GM19240 (cell line): ENCODE data around the gene PLXNA4.

Source experiments
- DNase-seq: peaks from one replicate; pipeline ENCODE4 v3.0.0; 2011; ENCODE audit warnings: low spot score; ENCODE audit not compliant: insufficient read length

The PLXNA4 gene

DNA sequence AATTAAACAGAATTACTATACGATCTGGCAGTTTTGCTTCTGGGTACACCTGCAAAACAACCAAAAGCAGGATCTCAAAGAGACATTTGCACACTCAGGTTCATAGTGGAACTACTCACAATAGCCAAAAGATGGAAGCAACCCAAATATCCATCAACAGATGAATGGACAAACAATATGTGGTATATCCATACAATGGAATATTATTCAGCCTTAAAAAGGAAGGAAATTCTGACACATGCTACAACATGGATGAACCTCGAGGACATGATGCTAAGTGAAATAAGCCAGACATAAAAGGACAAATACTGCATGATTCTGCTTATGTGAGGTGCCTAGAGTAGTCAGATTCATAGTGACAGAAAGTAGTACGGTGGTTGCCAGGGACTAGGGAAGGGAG is 330.7 kb downstream of the PLXNA4 start:
- no peak for DNase-seq

DNA sequence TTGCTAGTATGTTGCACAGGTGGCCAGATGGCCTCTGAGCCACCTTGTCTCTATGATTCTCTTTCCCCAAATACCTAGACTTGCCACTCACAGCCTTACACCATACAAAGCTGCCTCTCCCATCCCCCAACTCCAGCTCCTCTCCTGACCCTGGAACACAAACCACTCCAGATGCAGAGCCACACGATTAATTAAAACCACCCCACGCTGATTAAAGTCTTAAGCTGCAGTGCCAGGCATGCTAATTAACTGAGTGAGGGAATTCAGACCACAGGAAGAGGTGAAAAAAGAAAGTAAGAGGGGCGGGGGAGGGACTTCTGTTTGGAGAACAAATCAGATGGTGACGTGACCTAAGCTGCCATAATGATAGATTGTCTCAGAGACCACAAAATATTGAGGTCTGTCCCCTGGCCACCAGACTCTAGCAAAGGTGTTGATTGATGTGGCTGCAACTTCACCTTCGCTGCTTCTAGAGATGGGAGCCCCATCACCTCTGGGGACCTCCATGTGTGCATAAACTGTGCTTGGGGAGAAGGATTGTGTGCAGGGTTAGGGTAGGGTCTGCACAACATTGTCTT is 331.3 kb downstream of the PLXNA4 start:
- no peak for DNase-seq

GRCh38 chr7:132243463-132243862 is 332.8 kb downstream of the PLXNA4 start:
- no peak for DNase-seq

- DNase-seq: no peak
These were observed 333.2 kb downstream of the PLXNA4 start for GRCh38 chr7:132243051-132243450.

GRCh38 chr7:132242192-132242812 is 334.0 kb downstream of the PLXNA4 start:
- DNase-seq: no peak

GRCh38 chr7:132240821-132241422 is 335.3 kb downstream of the PLXNA4 start:
- DNase-seq: no peak

DNA sequence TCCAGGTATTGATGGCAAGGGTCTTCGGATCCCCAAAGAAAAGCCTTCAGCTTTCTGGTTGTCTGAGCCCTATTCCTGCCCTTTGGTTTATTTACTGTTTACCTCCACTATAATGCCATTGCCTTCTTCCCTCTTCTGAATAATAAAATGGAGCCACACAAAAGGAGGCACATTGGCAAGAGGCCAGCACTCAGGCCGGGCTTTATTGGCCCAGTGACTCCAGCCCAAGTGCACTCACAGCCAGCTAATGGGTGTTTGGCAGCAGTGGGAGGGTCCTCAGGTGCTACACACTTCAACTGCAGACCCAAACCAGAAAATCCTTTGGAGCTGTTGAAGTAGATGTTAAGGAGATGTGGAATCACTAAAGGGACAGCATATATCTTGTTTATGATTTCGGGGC is 336.0 kb downstream of the PLXNA4 start:
- no peak for DNase-seq

DNA sequence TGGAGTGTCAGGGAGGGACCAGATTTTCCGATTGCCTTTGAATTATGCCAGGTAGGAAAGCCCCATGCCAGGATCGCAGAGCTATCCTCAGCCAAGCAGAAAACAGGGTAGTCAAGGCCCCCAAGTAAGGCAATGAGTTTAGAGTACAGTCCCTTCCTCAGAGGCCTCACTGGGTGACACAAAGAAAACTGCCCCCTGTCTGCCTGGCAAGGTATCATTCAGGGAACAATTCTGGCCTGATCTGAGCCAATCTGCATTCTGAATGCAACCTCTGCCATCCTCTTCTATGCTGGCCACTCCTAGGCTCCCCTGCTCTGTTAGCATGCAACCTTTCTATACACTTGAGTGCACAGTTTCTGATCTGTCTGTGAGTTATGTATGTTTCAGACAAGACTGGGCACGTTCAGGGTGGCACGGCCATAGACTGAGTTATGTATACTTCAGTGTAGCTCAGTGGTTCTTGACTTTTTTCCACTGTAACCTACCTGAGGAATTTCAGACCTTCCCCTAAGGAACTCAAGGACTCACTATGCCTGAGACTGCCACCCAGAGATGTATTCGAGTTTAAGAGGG is 336.8 kb downstream of the PLXNA4 start:
- no peak for DNase-seq

GRCh38 chr7:132234711-132235110 is 341.6 kb downstream of the PLXNA4 start:
- DNase-seq: no peak

DNA sequence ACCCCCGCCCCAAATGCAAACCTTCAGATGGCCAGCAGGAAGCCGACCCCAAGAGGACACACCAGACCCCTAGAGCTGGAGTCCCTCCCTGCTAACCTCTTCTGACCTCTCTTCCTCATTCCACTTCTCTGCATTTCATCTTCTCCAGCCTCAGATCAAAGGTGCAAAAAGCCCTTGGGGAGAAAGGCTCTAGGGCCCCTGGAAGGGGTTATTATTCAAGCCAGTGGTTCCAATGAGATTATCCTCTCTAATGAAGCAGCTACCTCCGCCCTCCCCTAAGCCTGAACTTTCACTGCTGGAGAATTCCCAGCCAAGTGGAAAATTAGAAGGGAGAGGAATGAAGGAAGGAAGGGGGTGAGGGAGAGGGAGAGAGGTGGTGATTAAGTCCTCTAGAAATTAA is 343.9 kb downstream of the PLXNA4 start:
- no peak for DNase-seq

DNA sequence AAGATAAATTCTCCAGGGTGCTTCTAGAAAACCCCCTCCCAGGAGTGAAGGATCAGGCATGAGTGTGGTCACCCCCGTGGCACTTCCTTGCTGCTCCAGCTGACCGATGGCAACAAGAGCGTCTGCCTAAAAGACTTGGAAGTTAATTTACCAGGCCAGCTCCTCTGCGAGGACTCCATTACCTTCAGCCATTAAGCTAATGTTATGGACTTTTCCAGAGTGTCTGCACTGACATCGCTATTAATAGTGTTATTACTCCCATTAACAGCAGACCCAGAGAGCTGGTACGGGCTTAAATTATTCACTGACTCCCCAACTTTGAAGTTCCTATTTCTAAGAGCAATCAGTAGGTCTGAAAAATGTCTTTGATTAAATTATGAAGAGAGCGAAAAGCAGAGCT is 345.8 kb downstream of the PLXNA4 start:
- DNase-seq: no peak

DNA sequence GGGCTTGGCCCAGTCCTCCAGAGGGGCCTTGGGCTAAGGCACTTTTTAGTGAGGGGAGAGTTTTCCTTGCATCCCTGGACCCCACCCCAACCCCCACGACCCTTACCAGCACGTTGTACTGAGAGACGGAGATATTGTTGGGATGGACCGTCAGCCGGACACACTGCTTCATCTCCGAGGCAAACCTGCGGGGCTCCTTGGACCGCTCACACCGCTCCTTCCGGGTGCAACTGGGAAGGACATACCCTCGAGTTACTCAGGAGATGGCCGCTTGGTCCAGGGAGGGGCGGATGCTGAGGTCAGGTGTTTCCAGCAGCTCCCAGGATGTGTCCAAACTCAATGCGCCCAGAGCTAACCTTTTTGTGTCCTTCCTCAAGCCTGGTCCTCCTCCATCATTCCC is 348.0 kb downstream of the PLXNA4 start:
- DNase-seq: no peak

DNA sequence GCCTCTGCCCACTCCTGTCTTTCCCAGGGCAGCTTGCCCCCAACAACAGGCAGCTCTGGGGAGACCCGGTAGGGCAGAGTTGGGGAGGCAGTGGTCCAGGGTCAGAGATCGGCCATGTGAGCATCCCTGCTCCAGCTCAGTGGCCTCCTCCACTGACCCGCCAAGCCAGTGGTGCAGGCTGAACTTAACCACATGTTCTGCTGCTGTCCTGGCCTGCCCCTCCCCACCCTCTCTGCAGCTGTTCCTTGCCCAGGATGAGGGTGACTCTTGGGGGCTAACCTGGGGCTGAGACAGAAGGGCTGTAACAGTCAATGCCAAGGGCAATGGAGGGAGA is 349.3 kb downstream of the PLXNA4 start:
- no peak for DNase-seq

DNA sequence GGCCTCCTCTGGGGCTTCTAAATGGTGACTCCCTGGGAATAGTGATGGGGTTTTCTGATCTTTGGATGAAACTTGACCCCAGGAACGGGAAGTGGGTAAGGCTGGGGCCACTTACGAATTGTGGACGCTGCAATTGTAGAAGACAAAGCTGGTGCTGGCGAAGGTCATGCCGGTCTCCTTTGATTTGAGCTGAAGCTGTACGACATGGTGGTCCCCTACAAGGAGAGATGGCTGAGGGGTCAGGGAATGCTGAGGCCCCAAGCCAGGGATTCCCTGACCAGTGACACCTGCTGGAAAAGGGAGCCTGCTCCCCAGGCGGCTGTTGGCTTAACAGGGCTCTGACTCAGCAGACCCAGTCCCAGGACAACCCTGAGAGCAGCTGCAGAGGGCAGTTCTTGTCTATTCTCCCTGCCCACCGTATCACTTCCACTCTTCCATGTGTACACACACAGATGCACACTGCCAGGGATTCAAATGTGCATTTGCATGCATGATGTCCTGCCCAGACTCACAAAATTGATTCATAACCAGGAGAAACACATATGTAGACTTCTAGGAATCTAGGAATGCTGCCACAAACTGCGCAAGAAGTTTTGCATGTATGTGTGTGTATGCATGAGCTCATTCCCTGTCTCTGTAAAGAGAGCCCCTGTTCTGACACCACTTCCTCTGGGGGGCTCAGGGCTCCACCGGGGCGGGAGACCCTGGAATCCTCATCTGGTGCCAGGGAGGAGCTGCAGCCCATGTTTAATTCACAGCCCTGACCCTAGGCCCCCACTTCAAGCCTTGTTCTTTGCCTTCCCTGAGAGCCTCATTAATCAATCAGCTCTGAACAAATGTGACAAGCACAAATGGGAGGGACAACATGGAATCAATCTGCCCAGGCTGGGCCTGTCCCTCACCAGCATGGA is 350.0 kb downstream of the PLXNA4 start:
- DNase-seq: no peak

- DNase-seq: no peak
These were observed 350.8 kb downstream of the PLXNA4 start for GRCh38 chr7:132225216-132226030.

DNA sequence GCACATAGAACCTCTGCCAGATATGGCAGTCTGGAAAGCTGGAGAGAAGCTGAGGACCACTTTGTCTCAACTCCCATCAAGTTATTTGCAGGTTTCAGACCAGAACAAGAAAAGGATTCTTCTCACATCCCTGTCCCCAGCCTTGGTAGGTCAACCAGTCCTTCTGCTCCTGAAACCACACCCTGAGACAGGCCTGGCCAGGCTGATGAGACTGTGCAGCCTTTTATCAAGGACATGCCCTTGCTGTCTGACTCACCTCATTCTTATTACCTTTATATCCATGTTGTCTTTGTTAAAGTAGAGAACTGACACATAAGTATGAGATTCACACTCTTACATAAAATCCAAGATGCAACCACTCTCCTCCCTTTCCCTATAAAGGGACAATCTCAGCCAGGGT is 354.9 kb downstream of the PLXNA4 start:
- no peak for DNase-seq

DNA sequence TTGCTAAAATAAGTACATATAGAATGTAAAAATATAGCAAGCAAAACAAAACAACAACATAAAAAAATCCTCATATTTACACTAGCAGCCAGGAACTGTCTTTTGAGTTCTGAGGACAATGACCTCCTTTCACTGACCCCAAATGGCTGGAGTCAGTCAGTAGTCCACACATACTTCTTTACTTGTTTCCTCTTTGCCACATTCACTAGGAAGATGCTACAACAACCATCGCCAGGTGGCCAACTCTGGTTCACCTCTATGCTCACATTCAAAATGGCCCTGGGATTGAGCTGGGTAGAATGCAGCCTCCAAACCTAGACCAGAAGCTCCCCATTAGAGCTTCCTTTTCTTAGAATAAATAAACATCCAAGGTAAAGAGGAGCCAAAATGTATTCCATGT is 356.2 kb downstream of the PLXNA4 start:
- DNase-seq: no peak

GRCh38 chr7:132218876-132219275 is 357.4 kb downstream of the PLXNA4 start:
- no peak for DNase-seq

DNA sequence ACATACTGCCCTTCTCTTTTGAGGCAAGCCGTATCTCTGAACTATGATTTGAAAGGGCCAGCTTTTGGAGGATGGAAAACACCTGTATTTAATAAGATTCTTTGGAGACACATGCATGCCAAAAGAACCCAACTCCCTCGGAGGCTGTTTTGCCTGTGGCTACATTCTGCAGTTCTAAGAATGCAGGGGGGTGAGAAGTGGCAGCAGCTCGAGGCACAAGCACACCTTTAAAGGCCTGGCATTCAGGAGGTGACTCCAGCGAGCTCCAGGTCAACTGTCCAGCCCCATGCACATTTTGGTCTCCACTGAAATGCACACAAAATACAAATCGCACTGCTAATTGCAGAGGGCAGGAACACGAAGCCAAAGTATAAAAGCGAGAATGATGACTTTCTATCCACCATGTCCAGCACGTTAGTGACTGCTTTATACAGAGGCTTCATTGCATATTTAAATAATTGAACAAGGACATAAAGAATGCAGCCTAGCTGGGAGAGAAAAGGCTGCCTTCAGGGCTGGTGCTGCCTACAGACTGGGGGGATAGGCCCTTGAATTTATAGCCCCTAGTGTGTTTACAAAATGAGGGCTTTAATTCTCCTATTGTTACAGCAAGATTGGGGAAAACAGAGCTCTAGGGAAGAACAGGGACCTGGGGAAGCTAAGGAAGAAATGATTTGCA is 359.3 kb downstream of the PLXNA4 start:
- DNase-seq: no peak

DNA sequence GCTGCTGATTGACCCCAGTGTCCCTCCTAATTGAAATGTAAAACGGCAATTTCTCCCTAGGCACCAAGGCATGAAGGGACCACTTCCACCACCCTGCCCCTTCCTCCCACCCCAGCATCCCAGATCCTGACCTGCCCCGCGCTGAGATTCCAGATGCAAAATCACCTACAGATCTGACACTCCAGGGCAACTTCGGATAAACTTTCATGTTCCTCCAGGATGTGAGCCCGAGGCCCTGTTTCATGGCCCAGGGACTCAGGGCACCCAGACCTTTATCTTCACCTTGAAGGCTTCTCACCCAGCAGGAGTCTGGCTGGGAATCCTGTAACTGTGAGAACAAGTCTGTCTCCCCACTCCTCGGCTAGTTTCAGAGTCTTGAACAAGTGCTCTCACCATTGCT is 361.8 kb downstream of the PLXNA4 start:
- DNase-seq: no peak

DNA sequence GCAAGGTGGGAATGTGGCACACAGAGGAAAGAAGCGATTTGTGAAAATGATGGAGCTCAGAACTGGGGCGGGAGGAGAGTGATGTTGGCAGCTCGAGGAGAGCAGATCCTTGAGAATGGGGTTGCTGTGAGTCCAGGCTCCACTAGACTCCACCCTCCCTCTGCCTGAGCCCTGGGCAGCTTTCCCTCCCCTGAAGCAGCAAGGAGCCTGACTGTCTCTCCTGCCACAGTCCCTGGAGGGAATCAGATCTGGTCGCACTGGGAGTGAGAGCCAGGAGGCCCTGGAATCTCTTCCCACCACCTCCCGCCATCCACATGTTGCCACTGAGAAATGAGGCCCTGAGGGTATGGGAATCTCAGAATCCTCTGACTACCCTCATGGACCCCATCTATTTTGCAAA is 362.7 kb downstream of the PLXNA4 start:
- DNase-seq: no peak
